Epithelial cell of esophagus (primary cell): ENCODE measurements around the gene PWWP2B.

Source experiments
- DNase-seq: peaks from one replicate; pipeline ENCODE4 v3.0.0; 2010; ENCODE audit warnings: low read depth
- H3K4me3 ChIP-seq: 2 replicates; pipeline ENCODE4 v1.5.1; 2011; ENCODE audit warnings: mild to moderate bottlenecking, low read length, control low read depth
- CTCF ChIP-seq: IDR thresholded peaks from 2 replicates; pipeline ENCODE4 v1.5.1; 2011; ENCODE audit warnings: low read depth, mild to moderate bottlenecking, low read length, control low read depth, inconsistent platforms; ENCODE audit not compliant: insufficient read depth; ENCODE audit errors: missing control alignments

The PWWP2B gene

GRCh38 chr10:132400547-132401151 lies 3.6 kb downstream of the PWWP2B start:
- no peak for DNase-seq
- TF ChIP-seq CTCF, result no peak
- no peak overlapping the region for H3K4me3 ChIP-seq

GRCh38 chr10:132401401-132402118 lies 4.6 kb downstream of the PWWP2B start:
- TF ChIP-seq CTCF, result no peak
- no peak overlapping the region for H3K4me3 ChIP-seq

GRCh38 chr10:132402781-132403241 lies 5.8 kb downstream of the PWWP2B start:
- DNase-seq, result no peak
- no peak for TF ChIP-seq CTCF

More at GRCh38 chr10:132401401-132402118, 4.6 kb downstream of the PWWP2B start:
- DNase-seq, result no peak

GRCh38 chr10:132403511-132404168 lies 6.6 kb downstream of the PWWP2B start:
- no peak overlapping the region for H3K4me3 ChIP-seq
- peak; percentile 62 for DNase-seq
- TF ChIP-seq CTCF, result no peak

More at GRCh38 chr10:132402781-132403241, 5.8 kb downstream of the PWWP2B start:
- no peak overlapping the region for H3K4me3 ChIP-seq

GRCh38 chr10:132404169-132404880 lies 7.3 kb downstream of the PWWP2B start:
- no peak for DNase-seq

GRCh38 chr10:132404911-132405462 lies 8.0 kb downstream of the PWWP2B start:
- DNase-seq, result no peak
- TF ChIP-seq CTCF, result no peak
- no peak overlapping the region for H3K4me3 ChIP-seq

More at GRCh38 chr10:132404169-132404880, 7.3 kb downstream of the PWWP2B start:
- TF ChIP-seq CTCF, result no peak
- no peak overlapping the region for H3K4me3 ChIP-seq
